NCI-H128 (cell line): ENCODE data around the gene CDC42BPA.
"Not testable (repeated sequence)": the region's sequence is repeated elsewhere in the genome, so short reads cannot be mapped to it uniquely, and the experiment has no call there.

ENCODE experiments used
- DNase-seq: peaks from one replicate; lab custom pipeline; 2025; ENCODE audit not compliant: unreplicated experiment; lab: John Stamatoyannopoulos, UW

CDC42BPA gene

DNA sequence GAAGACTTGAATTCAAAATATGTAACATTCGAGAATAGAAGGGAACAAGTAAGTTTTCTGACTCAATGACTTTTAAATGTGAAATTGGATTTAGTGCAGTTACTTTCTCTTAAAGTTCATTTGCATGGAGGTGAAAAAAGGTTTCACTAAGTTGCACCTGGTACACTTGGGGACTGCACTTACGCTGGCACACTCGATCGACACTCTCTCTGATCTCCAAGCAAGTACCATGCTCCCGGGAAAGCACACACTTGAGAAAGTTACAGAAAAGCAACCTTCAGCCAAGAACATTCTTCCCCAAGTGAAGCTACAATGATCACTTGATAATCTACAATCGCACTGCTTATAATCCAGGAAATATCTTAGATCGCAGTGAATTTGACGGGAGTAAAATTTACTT is 315.1 kb downstream of the CDC42BPA start:
- DNase-seq: no peak

- DNase-seq: no peak
Measured at GRCh38 chr1:227002531-227003049, 315.7 kb downstream of the CDC42BPA start.

DNA sequence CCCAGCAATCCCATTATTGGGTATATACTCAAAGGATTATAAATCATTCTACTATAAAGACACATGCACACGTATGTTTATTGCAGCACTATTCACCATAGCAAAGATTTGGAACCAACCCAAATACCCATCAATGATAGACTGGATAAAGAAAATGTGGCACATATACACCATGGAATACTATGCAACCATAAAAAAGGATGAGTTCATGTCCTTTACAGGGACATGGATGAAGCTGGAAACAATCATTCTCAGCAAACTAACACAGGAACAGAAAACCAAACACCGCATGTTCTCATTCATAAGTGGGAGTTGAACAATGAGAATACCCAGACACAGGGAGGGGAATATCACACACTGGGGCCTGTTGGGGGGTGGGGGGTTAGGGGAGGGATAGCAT is 318.7 kb downstream of the CDC42BPA start:
- not testable (repeated sequence) for DNase-seq

- DNase-seq: no peak
Measured at GRCh38 chr1:226995365-226996332, 322.6 kb downstream of the CDC42BPA start.

DNA sequence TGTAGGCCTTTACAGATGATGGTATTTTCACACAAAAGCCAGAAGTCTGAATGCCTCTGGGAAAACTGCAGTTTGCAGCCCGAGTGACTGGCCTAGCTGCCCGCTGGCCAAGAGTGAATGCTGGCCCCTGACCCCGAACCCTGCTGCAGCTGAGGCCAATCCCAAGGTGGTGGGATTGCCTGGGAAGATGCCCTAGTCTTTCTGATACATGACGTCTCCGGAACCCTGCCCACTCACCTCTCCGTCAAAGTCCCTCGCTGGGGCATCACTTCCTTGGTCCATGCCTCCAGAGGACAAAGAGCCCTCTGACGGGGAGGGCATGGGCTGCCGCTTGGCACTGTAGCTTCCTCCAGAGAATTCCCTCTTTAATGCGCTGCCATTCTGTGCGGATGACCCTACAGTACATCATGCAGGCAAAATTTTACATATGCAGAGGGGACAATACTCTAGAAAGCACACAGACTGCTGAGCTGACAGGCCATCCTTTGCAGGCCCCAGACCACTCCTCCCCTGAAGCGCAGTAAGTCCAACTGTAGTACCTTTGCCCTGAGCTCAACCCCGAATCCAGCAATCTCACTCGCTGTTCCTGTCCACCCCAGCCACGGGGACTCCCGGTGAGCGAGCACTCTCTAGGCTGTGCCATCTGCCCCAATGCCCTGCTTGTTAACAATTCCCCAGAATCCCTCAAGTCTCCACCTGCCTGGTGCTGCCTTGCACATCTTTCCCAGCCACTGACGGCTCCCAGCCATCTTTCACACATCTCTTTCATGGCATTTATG is 323.5 kb downstream of the CDC42BPA start:
- no peak for DNase-seq

DNA sequence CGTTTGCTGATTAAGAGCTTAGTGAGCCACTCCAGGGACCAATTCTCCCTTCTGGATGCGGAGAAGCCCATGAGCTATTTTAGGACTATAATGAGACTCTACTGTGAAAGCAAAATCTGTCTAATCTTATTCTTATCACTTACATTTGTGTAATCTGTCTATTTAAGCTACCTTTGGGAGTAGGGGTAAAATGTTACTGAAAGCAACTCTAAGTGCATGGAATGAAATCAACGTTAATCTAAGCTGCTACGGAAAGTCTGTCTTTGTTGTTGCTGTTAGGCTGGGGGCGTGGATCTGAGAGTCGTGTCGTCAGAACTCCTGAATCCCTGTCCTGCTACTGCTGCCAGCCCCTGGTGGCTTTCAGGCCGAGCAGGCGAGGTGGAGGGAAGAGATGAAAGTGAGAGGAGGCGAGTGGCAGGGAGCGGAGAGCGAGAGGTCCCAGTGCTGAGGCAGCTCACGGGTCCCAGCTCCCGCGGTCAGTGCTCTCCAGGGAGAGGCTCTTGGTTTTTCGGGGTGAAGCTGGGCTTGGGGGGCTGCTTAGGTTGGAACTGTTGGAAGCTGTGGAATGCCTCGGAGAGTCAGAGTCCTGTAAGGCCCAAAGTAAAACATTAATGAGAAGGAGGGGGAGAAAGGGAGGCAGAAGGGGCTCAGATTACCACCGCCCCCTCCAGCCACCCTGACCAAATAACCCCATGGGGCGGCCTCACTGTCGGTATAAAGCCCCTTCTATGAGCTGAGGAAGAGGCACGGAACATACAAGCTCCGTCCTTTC is 324.3 kb downstream of the CDC42BPA start:
- DNase-seq: no peak

- DNase-seq: no peak
Measured at GRCh38 chr1:226991920-226992319, 326.4 kb downstream of the CDC42BPA start.

GRCh38 chr1:226990133-226990716 is 328.1 kb downstream of the CDC42BPA start:
- DNase-seq: no peak

- no peak for DNase-seq
Measured at GRCh38 chr1:226989085-226989920, 329.0 kb downstream of the CDC42BPA start.

GRCh38 chr1:226988334-226988666 is 330.0 kb downstream of the CDC42BPA start:
- no peak for DNase-seq

DNA sequence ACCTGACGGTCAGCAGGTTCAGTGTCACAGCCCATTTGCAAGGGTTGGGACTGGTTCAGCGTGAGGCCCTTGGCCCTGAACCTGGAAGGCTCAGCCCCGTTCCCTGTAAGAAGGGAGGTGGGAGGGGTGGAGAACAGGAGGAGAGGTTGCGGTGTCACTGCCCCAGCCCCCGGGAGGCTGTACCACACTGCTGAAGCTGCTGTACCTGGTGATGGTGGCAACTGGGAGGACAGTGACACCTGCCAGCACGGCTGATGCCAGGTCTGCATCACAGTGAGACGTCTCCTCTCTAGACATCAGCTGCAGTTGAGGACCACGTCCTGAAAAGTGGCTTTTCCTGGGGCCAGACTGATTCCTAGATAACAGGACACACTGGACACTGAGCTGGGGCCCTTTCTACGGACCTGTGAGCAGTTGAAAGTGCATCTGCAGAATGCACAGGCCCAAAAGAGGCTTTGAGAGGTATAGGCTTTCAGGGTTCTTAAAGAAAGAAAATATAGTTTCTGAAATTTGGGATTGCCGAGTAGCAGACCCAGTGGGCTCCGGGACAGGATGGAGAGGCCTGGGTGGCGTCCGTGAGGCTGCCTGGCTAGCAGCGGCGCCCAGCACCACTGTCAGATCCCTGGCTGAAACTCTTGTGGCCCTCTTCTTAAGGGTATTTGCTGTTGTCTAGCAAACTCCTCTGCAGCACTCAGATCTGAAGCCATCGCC is 330.5 kb downstream of the CDC42BPA start:
- no peak for DNase-seq

DNA sequence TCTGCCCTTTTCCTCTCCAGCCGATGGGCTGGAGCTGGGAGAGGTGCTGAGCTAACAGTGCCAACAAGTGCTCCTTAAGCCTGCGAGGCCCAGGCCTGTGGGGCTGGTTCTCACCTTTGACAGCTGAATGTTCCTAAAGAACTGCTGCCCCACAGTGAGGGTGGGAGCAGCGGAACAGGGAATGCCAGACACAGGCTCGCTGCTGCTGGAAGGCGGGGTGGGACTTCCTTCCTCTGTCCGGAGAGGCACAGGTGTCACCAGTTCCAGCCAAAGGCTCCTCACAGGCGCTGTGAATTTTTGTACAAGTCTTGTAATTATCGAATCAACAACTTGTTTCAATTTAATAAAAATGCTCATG is 331.1 kb downstream of the CDC42BPA start:
- no peak for DNase-seq

GRCh38 chr1:226986496-226987178 is 331.7 kb downstream of the CDC42BPA start:
- no peak for DNase-seq

DNA sequence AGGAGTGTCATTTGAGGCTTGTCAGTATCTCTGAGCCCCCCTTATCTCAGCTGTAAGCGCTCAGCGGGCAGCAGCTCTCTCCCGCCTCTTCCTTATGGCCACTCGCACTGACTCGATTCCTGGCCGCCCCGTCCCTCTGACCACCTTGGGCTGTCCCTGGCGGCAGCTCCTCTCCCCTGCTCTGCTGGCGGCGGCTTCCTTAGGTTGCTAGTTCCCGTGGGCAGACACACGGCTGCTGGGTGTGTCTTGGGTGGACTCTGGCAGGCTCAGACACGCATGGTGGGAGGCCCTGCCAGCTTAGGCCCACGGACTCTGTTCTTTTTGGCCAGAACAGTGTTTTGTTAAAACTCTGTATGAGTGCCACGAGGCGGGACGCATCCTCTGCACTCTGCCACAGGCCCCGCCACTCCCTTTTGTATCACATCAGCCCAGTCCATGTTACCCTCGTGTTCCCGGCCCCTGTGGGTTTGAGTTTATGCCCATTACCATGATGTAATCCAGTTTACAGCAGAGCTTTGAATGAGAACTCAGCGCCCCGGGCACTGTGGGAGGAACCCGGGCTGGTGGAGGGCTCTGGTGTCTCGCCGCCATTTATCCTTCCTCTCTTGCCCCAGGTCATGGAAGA is 332.3 kb downstream of the CDC42BPA start:
- DNase-seq: no peak

DNA sequence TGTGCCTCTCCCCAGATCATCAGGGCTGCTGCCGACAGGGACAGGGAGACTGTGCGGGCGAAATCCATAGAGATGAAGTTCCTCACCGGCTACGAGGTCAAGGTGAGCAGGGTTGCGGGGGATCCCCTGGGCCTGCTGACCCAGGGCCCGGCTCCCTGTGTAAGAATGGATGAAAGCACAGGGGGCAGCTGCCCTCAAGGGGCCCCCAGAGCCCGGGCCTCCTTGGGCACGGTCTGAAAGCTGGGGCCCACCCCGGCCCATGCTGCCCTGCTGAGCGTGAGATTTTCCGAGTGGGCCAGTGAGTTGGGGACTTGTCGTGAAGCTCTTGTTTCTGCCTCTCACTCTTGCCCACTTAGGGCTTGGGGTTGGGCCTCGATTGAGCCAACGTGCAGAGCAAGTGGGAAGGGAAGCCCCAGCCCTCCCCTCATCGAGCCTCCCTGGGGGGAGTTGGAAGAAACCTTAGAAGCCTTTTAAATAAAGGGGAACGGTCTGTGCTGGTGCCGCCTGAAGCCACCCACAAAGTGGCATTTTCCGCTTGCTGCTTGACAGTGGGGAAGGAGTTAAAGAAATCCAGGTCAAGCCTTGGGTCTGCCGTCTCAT is 333.0 kb downstream of the CDC42BPA start:
- DNase-seq: no peak

GRCh38 chr1:226984521-226985238 is 333.6 kb downstream of the CDC42BPA start:
- DNase-seq: no peak

GRCh38 chr1:226983992-226984364 is 334.3 kb downstream of the CDC42BPA start:
- DNase-seq: no peak
